Neural progenitor cell (in vitro differentiated cells): ENCODE measurements around the gene HPSE.

Source experiments
- CTCF ChIP-seq: fragments of 200-600 bp; sonication (generic); IDR thresholded peaks from 2 replicates; pipeline ENCODE4 v1.5.1; 2017; ENCODE audit warnings: antibody characterized with exemption, mild to moderate bottlenecking
- EZH2 ChIP-seq: fragments of 200-600 bp; sonication (generic); IDR thresholded peaks from 2 replicates; pipeline ENCODE4 v1.6.1; 2017; ENCODE audit warnings: antibody characterized with exemption, mild to moderate bottlenecking, moderate library complexity
- EZH2phosphoT487 ChIP-seq: fragments of 200-600 bp; sonication (generic); IDR thresholded peaks from 2 replicates; pipeline ENCODE4 v1.6.1; 2017; ENCODE audit warnings: antibody characterized with exemption

GRCh38 chr4:83318666-83319065 lies 16.0 kb downstream of the HPSE start:
- TF ChIP-seq CTCF, result no peak
- no peak for TF ChIP-seq EZH2
- TF ChIP-seq EZH2phosphoT487, result no peak
